NCI-H510A (cell line): ENCODE results near the gene NDFIP1.

Experiments
- DNase-seq: peaks from one replicate; lab custom pipeline; 2025; lab: John Stamatoyannopoulos, UW

NDFIP1 gene

GRCh38 chr5:142091922-142092321, 16.7 kb upstream of the NDFIP1 start:
- DNase-seq, result no peak

GRCh38 chr5:142095035-142095434, 13.5 kb upstream of the NDFIP1 start:
- no peak for DNase-seq

GRCh38 chr5:142095651-142096330, 12.8 kb upstream of the NDFIP1 start:
- no peak for DNase-seq

- no peak for DNase-seq
These were observed 12.2 kb upstream of the NDFIP1 start for GRCh38 chr5:142096382-142096781.

- DNase-seq, result no peak
These were observed 10.9 kb upstream of the NDFIP1 start for GRCh38 chr5:142097681-142098080.

- no peak for DNase-seq
These were observed 10.3 kb upstream of the NDFIP1 start for GRCh38 chr5:142098275-142098674.

GRCh38 chr5:142098931-142099330, 9.6 kb upstream of the NDFIP1 start:
- no peak for DNase-seq

- no peak for DNase-seq
These were observed 8.3 kb upstream of the NDFIP1 start for GRCh38 chr5:142100307-142100706.

- DNase-seq, result no peak
These were observed 5.4 kb upstream of the NDFIP1 start for GRCh38 chr5:142102980-142103740.

GRCh38 chr5:142104491-142104890, 4.1 kb upstream of the NDFIP1 start:
- no peak for DNase-seq

- DNase-seq, result no peak
These were observed 2.5 kb upstream of the NDFIP1 start for GRCh38 chr5:142106061-142106460.

GRCh38 chr5:142107036-142107735, 1.4 kb upstream of the NDFIP1 start:
- no peak for DNase-seq

- DNase-seq, result no peak
These were observed 695 bp upstream of the NDFIP1 start for GRCh38 chr5:142107736-142108431.

GRCh38 chr5:142109331-142110045, 909 bp downstream of the NDFIP1 start:
- DNase-seq, result no peak

- DNase-seq, result no peak
These were observed 1.5 kb downstream of the NDFIP1 start for GRCh38 chr5:142110046-142110531.

GRCh38 chr5:142110988-142111687, 2.6 kb downstream of the NDFIP1 start:
- no peak for DNase-seq

- no peak for DNase-seq
These were observed 6.1 kb downstream of the NDFIP1 start for GRCh38 chr5:142114687-142115086.

- DNase-seq, result no peak
These were observed 7.5 kb downstream of the NDFIP1 start for GRCh38 chr5:142115937-142116614.

GRCh38 chr5:142117579-142118151, 9.1 kb downstream of the NDFIP1 start:
- DNase-seq, result no peak

GRCh38 chr5:142118155-142118686, 9.6 kb downstream of the NDFIP1 start:
- DNase-seq, result no peak
